ENCODE results near the gene HBD. TPM values are rescaled to one million over a fixed set of nuclear protein-coding genes. Genes with fewer than 3 reads are reported as not detected.

HBD gene
- total RNA-seq, 4 donors from 2014 or later: 4.4 TPM; not detected in 3

DNA sequence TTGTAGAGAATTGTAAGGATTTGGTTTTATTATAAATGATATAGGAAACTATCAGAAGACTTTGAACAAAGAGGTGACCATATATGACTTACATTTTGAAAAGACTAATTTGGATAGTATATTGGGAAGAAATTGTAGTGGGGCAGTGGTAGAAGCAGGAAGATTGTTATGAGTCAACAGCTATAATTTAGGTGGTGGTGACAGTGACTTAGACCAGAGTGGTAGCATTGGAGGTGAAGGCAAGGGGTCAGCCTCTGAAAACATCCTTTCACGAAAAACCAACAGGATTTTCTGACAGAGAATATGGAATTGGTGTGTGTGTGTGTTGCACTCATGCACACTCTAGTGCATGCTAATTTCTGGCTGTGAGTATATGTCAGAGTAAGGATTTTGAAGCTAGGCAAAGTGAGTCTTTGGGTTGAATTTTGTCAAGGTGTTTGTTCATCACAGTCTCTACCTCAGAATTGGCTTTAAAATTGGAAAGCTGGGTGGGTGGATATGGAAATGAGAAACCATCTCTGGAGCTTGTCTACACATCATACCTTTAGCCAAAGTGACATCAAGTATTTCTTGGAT, 43.6 kb upstream of the HBD start:
- TF ChIP-seq, protein P1, sequence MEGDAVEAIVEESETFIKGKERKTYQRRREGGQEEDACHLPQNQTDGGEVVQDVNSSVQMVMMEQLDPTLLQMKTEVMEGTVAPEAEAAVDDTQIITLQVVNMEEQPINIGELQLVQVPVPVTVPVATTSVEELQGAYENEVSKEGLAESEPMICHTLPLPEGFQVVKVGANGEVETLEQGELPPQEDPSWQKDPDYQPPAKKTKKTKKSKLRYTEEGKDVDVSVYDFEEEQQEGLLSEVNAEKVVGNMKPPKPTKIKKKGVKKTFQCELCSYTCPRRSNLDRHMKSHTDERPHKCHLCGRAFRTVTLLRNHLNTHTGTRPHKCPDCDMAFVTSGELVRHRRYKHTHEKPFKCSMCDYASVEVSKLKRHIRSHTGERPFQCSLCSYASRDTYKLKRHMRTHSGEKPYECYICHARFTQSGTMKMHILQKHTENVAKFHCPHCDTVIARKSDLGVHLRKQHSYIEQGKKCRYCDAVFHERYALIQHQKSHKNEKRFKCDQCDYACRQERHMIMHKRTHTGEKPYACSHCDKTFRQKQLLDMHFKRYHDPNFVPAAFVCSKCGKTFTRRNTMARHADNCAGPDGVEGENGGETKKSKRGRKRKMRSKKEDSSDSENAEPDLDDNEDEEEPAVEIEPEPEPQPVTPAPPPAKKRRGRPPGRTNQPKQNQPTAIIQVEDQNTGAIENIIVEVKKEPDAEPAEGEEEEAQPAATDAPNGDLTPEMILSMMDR (IDR thresholded peaks at IDR 0.05; ENCODE audit: low read depth): no peak

DNA sequence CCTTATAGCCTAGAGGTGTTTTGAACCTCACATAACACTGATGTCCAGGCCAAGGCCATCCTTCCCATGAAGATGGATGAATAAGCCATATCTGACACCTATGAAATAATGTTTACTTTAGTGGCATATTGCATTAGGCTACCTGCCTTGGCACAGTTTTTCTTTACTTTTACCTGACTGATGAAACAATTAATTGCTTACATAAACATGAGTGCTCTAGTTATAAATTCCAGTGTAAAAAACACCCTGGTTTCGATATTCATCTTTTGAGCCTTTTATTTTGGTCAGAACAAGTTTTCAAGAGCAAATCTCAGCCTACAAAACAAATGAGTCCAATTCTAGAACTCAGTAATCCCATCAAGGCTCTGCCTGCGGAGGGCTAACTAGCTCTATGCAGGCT, 42.4 kb upstream of the HBD start:
- TF ChIP-seq, protein P1 (IDR thresholded peaks at IDR 0.05; ENCODE audit: low read depth): no peak

DNA sequence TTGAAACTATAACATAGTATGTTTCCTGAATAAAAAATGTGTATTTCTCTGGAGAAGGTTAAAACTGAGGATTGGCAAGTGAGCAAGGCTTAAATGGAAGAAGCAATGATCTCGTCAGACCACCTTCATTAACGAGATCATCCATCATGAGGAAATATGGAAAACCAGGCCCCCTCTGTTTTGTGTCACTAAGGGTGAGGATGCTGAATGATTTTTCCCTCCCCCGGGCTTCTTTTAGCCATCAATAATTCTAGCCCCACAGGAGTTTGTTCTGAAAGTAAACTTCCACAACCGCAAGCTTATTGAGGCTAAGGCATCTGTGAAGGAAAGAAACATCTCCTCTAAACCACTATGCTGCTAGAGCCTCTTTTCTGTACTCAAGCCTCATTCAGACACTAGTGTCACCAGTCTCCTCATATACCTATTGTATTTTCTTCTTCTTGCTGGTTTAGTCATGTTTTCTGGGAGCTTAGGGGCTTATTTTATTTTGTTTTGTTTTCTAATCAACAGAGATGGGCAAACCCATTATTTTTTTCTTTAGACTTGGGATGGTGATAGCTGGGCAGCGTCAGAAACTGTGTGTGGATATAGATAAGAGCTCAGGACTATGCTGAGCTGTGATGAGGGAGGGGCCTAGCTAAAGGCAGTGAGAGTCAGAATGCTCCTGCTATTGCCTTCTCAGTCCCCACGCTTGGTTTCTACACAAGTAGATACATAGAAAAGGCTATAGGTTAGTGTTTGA, 41.3 kb upstream of the HBD start:
- TF ChIP-seq, protein P1 (IDR thresholded peaks at IDR 0.05; ENCODE audit: low read depth): no peak

DNA sequence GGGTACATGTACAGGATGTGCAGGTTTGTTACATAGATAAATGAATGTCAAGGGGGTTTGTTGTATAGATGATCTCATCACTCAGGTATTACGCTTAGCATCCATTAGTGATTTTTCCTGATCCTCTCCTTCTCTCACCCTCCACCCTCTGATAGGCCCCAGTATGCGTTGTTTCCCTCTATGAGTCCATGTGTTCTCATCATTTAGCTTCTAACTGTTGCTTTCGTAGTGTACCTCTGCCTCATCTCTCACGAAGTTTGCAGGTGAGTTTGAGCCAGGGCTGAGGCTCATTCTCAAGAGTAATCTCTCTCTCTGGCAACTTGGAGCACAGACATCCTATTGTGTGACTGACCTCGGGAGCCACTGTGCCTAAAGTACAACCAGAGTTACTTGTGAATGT, 40.1 kb upstream of the HBD start:
- TF ChIP-seq, protein P1 (IDR thresholded peaks at IDR 0.05; ENCODE audit: low read depth): no peak

DNA sequence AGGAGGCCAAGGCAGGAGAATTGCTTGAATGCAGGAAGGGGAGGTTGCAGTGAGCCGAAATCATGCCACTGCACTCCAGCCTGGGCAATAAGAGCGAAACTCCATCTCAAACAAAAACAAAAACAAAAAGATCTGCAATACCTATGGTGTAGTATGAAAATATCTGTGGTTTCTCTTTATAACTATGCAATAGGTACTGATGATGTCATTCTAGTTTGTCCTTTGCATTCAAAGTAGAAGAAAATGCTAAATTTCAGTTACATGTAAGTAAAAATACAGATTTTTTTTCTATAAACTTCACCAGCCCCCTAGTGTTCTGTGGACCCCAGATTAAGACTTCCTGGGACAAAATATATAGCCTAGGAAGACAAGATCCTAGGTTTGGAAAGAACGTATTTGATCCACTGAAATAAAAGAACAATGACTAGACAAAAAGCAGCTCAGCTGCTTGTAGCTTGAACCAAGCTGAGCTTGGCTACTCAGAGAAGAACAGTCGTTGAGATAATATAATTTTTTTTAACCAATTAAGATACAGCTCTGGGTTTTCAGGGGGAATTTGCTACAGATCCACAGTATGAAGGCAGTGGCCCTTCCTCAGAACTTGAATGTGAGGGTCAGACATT, 38.2 kb upstream of the HBD start:
- TF ChIP-seq, protein P1 (IDR thresholded peaks at IDR 0.05; ENCODE audit: low read depth): no peak

DNA sequence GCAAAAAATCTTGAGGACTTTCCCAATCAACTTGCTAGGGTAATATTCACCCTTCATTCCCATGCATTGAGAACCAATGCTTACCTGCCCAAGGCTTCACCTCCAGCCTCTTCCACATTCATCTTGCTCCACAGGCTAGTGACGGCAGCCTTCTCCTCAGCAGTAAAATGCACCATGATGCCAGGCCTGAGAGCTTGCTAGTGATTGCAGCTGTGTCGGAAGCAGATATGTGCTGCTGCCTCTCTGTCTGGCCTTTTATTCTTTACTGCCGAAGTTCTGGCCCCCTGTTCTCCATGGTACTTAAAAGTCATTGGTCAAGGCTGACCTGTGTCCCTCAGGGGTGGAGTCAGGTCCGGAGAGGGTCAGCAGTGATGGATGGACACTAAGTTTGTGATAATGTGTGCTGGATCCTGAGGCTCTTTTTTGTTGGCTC, 35.4 kb upstream of the HBD start, which contains the start of gene HBE1:
TSS of gene HBE1 (minus strand) at position 231 of the 433 bp plus-strand sequence. CDS start at position 176, 55 bp downstream.
- TF ChIP-seq, protein P1 (IDR thresholded peaks at IDR 0.05; ENCODE audit: low read depth): no peak

DNA sequence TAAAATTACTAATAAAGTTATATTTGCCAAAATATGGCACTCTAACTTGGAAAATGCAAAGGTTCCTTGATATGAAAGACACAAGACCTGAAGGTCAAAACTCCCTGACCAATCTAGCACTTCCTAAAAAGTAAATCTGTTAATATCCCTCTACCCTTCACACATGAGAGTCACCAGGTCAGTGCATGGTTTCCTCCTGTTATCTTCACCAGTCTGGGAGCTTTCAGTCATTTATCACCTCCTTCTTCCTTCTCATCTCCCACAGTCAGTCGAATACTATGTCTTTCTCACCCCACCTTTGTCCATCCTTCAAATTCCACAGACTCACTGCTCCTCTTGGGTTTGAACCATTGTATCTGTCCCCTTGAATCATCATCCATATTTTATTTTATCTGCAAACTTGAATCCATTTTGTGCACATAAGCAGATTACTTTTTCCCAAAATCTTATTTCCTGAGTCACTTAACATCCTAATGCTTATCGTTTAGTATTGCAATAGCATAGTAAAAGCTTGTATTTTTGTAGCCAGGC, 32.8 kb upstream of the HBD start:
- TF ChIP-seq, protein P1 (IDR thresholded peaks at IDR 0.05; ENCODE audit: low read depth): no peak
